Heart left ventricle (tissue), 16 donors: ENCODE data around the gene ATP1A1. TPM values are rescaled to one million over a fixed set of nuclear protein-coding genes. Genes with fewer than 3 reads are reported as not detected.
A peak's percentile ranks its signal among the peaks of the same experiment; 100 is the strongest.

Experiments
- ATAC-seq, 4 donors: fragments of 200-7000 bp; cut with Tn5 transposase; one replicate each; pipeline ENCODE4 v1.9.1; 2020 to 2022; ENCODE audit warnings: moderate library complexity in 4 of 4, mild to moderate bottlenecking in 3 of 4, moderate number of reproducible peaks in 1 of 4
- DNase-seq, 5 donors: peaks; one replicate each; pipeline ENCODE4 v3.0.0-alpha.2; 2020
- H3K27ac ChIP-seq, 12 donors: fragments of 200-600 bp; sonication (generic) in 4 of 12; one replicate each; pipeline versions ENCODE4 v1.5.0 to v1.8.0; 2016 to 2022; ENCODE audit warnings: mild to moderate bottlenecking in 2 of 12
- H3K27me3 ChIP-seq, 9 donors: fragments of 200-600 bp; sonication (generic) in 2 of 9; one replicate each; pipeline versions ENCODE4 v1.5.1 to v1.8.0; 2016 to 2022; ENCODE audit warnings: mild to moderate bottlenecking in 3 of 9
- H3K36me3 ChIP-seq, 9 donors: fragments of 200-600 bp; sonication (generic) in 2 of 9; one replicate each; pipeline versions ENCODE4 v1.5.0 to v1.8.0; 2018 to 2022; ENCODE audit warnings: mild to moderate bottlenecking in 2 of 9
- H3K4me1 ChIP-seq, 12 donors: fragments of 200-600 bp; sonication (generic) in 4 of 12; one replicate each; pipeline versions ENCODE4 v1.5.0 to v1.8.0; 2016 to 2022; ENCODE audit warnings: mild to moderate bottlenecking in 3 of 12
- H3K4me3 ChIP-seq, 12 donors: fragments of 200-600 bp; sonication (generic) in 4 of 12; one replicate each; pipeline versions ENCODE4 v1.5.0 to v1.8.0; 2017 to 2022; ENCODE audit warnings: mild to moderate bottlenecking in 9 of 12, moderate library complexity in 4 of 12
- H3K9me3 ChIP-seq, 12 donors: fragments of 200-600 bp; sonication (generic) in 4 of 12; one replicate each; pipeline versions ENCODE4 v1.5.0 to v1.8.0; 2016 to 2022; ENCODE audit warnings: mild to moderate bottlenecking in 1 of 12
- CTCF ChIP-seq, 12 donors: fragments of 200-600 bp; sonication (generic) in 4 of 12; IDR thresholded peaks; one replicate each; pipeline versions ENCODE4 v1.5.0 to v1.8.0; 2018 to 2022; ENCODE audit warnings: antibody characterized with exemption in 12 of 12, mild to moderate bottlenecking in 5 of 12
- POLR2A ChIP-seq, 2 donors: fragments of 450-650 bp; IDR thresholded peaks; one replicate each; pipeline ENCODE4 v1.6.1; 2017; ENCODE audit warnings: antibody characterized with exemption in 2 of 2, mild to moderate bottlenecking in 2 of 2, moderate library complexity in 2 of 2
- WGBS, 4 donors: extraction: QIAGEN DNeasy Blood & Tissue Kit in 2 of 4; methylation state at CpG; one replicate each; pipeline versions ENCODE4 v1.1.5 to v1.1.7; 2013 to 2018; 5-methylcytosine and 5-hydroxymethylcytosine counted together
- intact Hi-C, 10 donors: fragments of 100-400 bp; cut with DNase I; formaldehyde crosslinking; loops; one replicate each; pipeline versions ENCODE4 v1.11.1 to v1.14.2; 2022
- polyA plus RNA-seq, 2 donors: library from polyadenylated mRNA; stranded (reverse); fragments of 200-250 nt; gene quantifications; one replicate each; pipeline ENCODE4 v1.2.3, GENCODE V29; 2013
- total RNA-seq, 9 donors: library from RNA; depleted of rRNA in 2 of 9; stranded (reverse); fragments of >200 nt in 2 of 9; fragmentation: NEBNext Ultra II Directional in 3 of 9; extraction: Animal tissue kit (Norgen Biotek cat#: 25700) in 3 of 9; gene quantifications; one replicate each; pipeline versions ENCODE4 v1.1.0 to v1.2.4, GENCODE V29; 2016 to 2023
- donor health status: ischemic (EF 13 %, LVEDD 7.1; RV severe dilation, severe dysfunction).
- donor health status: healthy with polysubstance abuse.
- donor health status: DM: no; HTN: yes; CAD: no.
- donor health status: DM: no; HTN: no; CAD: no.
- donor health status: ischemic (EF 25% LVEDD 6.9; RV normal size, moderate dysfunction).
- donor health status: ischemic (EF 25% LVEDD 5.7; RV mildly dilated, moderate dysfunction).
- donor health status: healthy.
- donor health status: DM: yes; HTN: yes; CAD: no.
- donor health status: ischemic (EF 35%, LVEDD 5.7; RV mildly dilated, moderate dysfunction).
- donor health status: nonischemic (EF 11% LVEDD 7.7; RV severe dilation, severe dysfunction).
- donor health status: DM: yes; HTN: yes; CAD: no.
- donor health status: PGD.
- donor health status: ischemic (EF 29% LVEDD 5.4; RV normal size, mild dysfunction).
- donor health status: nonischemic (EF 23%, LVEDD 6.1; RV moderate dilation, normal function).

ATP1A1 gene
- total and polyA plus RNA-seq, 11 donors, result 115 to 896 (median 241) TPM

- peak in 3 of 4 donors; percentile 10 to 46 (median 30) for ATAC-seq
- H3K4me3 ChIP-seq, result peak overlapping the region in 1 of 12 donors; percentile 9
- 43 to 57% (median 55%) methylated on average over 2 of the region's 2 CpGs for WGBS, 4 donors
- peak overlapping the region in 10 of 12 donors; percentile 48 to 98 (median 96) for H3K27ac ChIP-seq
- no peaks in the 10 kb centered on the region for H3K27me3 ChIP-seq
- intact Hi-C loops, result loop anchor here in 4 of 10 donors (5.0 kb wide), 2 partner anchors 35 to 165 kb away; no protein-coding TSS in a partner anchor
- H3K9me3 ChIP-seq, result no peaks in the 10 kb centered on the region
- H3K4me1 ChIP-seq, result peaks cover 18 to 84% (median 69%) of the 10 kb centered on the region in 12 donors
- TF ChIP-seq CTCF (IDR thresholded peaks at IDR 0.05), result no peak
- no peak for TF ChIP-seq POLR2A (IDR thresholded peaks at IDR 0.05)
- peaks cover 2 to 37% (median 35%) of the 10 kb centered on the region in 9 donors for H3K36me3 ChIP-seq
- DNase-seq, result no peak
These were observed 9.3 kb downstream of the ATP1A1 start for GRCh38 chr1:116382321-116382720.

GRCh38 chr1:116382857-116383483 lies 9.9 kb downstream of the ATP1A1 start:
- Histone ChIP-seq H3K27ac (peak overlapping the region in 10 of 12 donors; percentile 26 to 98 (median 95)), H3K4me3 (no peak overlapping the region), H3K4me1 (peaks cover 18 to 79% (median 63%) of the 10 kb centered on the region in 12 donors), H3K27me3 (no peaks in the 10 kb centered on the region), H3K36me3 (peaks cover 2 to 44% (median 41%) of the 10 kb centered on the region in 9 donors), H3K9me3 (no peaks in the 10 kb centered on the region)
- 36 to 50% (median 46%) methylated on average over 4 of the region's 4 CpGs for WGBS, 4 donors
- no peak for ATAC-seq
- TF ChIP-seq POLR2A (IDR thresholded peaks at IDR 0.05) (no peak), CTCF (IDR thresholded peaks at IDR 0.05) (no peak)
- intact Hi-C loops, result loop anchor here in 4 of 10 donors (5.0 kb wide), 2 partner anchors 34 to 166 kb away; no protein-coding TSS in a partner anchor
- no peak for DNase-seq

GRCh38 chr1:116386042-116386441 lies 13.0 kb downstream of the ATP1A1 start:
- ATAC-seq (peak in 2 of 4 donors; percentile 33 to 34), DNase-seq (no peak)
- Histone ChIP-seq H3K27me3 (no peaks in the 10 kb centered on the region), H3K27ac (peak overlapping the region in 2 of 12 donors; percentile 10 to 24), H3K4me1 (peaks cover under 1 to 73% (median 32%) of the 10 kb centered on the region in 12 donors), H3K4me3 (no peak overlapping the region), H3K9me3 (no peaks in the 10 kb centered on the region), H3K36me3 (peaks cover 2 to 75% (median 72%) of the 10 kb centered on the region in 9 donors)
- TF ChIP-seq POLR2A (IDR thresholded peaks at IDR 0.05) (no peak), CTCF (IDR thresholded peaks at IDR 0.05) (no peak)
- intact Hi-C loops, result no loop called here
- WGBS, 4 donors, result 44 to 61% (median 55%) methylated on average over 4 of the region's 4 CpGs

DNA sequence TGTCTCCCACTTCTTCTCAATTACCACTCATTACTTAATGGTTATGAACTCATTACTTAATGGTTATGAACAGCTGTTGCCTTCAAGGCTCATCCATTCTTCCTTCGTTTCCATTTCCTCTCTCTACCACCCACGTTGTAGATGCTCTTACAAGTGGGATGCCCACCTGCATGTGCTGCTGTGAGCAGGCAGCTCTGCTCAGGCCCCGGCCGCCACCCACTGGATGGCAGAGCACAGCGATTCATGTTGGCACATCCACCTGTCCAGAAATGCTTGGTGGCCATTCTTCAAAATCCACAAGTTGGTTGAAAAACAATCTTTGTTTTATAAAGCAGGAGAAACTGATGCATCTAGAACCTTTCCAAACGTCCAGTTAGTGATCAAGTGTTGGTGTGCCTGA lies 14.5 kb downstream of the ATP1A1 start:
- peaks cover 2 to 90% (median 87%) of the 10 kb centered on the region in 9 donors for H3K36me3 ChIP-seq
- intact Hi-C loops, result no loop called here
- no peak for TF ChIP-seq CTCF (IDR thresholded peaks at IDR 0.05)
- ATAC-seq (no peak), DNase-seq (no peak)
- H3K4me3 ChIP-seq, result no peak overlapping the region
- H3K27ac ChIP-seq, result no peak overlapping the region
- 89 to 92% (median 90%) methylated on average over 6 of the region's 6 CpGs for WGBS, 4 donors
- peaks cover 0 to 62% (median 17%) of the 10 kb centered on the region in 12 donors for H3K4me1 ChIP-seq
- no peaks in the 10 kb centered on the region for H3K9me3 ChIP-seq
- H3K27me3 ChIP-seq, result no peaks in the 10 kb centered on the region
